GM18907 (cell line): ENCODE results near the gene RAD54L.
A peak's percentile ranks its signal among the peaks of the same experiment; 100 is the strongest.

ENCODE experiments used
- ATAC-seq: cut with Tn5 transposase; IDR thresholded peaks from one replicate; pipeline ENCODE4 v1.9.1; 2021; ENCODE audit warnings: mild to moderate bottlenecking, moderate library complexity; ENCODE audit not compliant: unreplicated experiment

RAD54L gene

DNA sequence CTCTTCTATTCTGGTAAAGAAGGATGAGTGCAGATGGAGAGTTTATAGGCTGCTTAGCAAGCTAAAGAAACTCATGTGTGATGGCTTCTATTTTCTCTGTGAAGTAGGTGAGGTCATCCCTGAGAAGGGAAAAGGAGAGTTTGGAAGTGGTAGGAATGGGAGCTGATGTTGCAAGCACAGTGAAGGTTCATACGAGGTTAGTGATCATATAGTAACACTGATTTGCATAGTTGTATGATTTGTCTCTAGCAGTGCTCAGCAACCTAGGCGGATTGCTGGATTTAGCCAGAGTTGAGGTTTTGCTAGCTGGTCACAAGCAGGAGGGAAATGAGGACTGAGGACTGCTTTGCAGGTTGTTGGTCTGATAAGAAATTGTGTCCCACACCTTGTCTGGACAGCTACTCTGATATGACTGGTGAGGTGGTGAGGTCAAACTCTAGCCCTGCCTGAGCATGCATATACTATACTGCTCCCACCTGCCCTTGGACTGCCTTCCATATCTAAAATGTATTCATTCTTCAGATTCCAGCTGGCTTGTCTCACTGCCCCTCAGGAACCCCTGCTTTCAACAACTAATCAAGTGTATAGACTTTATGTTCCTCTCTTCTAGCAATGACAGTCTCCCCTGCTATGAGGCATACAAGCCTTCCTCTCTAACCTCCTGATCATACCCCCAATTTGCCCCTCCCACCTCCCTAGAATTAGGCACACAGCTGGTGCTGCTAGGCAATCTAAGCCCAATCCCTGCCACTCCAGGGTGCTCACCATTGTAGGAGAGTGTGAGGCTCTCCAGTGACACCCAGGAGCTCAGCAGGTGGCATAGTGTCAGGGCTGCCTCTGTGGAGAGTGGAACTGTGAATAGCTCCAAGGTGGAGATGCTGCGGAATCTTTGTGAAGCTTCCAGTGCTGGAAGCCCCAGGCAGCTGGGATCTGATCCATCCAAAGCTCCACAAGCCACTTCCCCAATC lies 37.3 kb downstream of the RAD54L start:
- no peak for ATAC-seq

DNA sequence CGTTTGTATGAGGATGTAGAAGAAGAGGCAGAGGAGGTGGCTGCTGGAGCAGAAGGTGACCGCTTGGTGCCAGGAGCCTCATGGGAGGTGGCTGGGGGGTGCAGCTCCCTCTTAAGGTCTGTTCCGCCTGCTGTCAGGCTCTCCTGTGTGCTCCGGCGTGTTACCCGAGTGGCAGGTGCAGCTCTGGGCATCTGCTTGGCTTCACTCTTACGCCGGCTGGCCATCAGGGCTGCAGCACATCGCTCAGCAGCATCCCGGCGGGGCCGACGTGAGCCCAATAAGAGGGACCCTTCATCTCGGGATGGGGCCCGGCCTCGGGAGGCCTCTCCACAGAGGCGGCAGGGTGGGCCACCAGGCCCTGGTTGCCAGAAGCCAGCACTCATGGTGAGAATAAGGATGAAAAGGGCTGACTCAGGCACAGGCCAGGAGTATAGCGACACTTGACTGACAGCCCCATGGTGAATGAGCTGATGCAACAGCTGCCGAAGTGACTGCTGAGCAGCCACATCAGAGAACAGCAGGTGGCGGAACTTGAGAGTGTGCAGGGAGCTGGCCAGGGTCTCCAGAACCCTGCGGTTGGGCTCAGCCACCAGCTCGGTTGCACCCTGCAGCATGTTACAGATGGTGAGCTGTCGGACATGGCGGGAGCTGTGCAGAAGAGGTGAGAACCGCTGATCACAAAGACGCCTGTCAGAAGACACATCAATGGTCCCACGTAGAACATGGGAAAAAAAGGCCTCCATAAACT lies 38.3 kb downstream of the RAD54L start:
- no peak for ATAC-seq

DNA sequence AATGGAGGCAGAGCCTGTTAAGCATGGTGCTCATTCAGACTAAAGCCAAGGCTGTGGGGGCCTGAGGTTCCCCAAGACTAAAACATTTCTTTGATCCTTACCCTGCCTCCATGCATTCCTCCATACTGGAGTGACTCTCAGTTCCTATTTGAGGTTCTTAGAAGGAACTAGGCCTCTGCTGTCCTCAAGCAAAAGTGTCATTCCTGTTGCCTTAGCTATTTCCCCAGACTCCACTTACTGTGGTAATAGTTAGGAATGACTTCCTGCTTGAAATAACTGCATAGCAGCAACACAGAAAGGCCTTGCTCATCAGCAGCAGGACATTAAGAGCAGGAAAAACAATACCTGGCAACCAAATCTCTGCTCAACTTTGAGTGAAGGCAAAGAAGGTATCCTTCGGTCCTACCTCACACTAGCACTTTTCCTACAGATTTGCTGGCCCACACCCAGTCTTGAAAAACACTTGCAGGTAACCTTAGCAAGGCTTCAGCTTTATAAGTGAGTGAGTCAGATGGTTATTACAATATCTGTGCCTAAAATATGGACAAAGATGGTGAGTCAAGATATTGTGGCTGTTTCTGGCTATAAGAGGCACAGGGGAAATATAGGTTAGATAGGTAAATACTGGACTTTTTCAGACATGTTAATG lies 41.0 kb downstream of the RAD54L start:
- ATAC-seq, result no peak

DNA sequence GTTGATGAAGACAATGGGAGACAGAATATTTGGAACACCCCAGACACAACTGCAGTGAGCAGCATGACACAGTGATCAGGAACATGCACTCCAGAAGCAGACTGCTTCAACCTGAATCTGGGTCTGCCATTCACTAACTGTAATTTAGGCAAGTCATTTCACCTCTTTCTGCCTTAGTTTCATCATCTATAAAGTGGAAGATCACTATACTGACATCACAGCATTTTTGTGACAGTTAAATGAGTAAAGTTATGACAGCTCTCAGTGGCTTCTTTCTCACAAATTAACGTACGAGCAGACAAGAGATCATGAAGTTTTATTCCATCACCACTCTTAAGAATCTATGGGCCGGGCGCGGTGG lies 41.6 kb downstream of the RAD54L start:
- ATAC-seq, result no peak

DNA sequence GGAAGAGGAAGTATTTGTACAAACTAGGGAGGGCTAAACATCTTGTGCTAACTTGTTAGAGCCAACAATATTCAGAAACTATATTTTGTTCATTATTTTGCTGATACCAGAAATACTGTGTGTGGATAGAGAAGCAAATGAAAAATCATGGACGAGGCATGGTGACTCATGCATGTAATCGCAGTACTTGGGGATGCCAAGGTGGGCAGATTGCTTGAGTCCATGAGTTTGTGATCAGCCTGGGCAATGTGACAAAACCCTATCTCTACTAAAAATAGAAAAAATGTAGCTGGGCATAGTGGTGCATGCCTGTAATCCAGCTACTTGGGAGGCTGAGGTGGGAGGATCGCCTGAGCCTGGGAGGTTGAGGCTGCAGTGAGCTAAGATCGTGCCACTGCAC lies 42.4 kb downstream of the RAD54L start:
- ATAC-seq, result no peak

DNA sequence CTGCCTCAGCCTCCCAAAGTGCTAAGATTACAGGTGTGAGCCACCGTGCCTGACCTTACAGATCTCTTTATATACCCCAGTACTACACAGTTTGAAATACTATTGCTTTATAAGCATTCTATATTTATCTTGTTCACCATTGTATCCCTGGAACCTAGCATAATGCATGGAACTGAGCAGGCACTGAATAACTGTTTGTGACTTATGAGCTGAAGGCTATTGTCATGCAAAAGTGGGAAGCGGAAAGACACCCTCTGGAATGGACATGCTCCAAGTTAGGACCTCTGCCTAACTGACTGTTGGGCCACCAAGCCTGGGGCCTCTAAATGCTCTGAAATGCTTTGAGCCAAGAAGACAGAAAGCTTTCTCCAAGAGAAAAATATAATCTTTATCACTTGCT lies 47.7 kb downstream of the RAD54L start:
- ATAC-seq, result no peak

DNA sequence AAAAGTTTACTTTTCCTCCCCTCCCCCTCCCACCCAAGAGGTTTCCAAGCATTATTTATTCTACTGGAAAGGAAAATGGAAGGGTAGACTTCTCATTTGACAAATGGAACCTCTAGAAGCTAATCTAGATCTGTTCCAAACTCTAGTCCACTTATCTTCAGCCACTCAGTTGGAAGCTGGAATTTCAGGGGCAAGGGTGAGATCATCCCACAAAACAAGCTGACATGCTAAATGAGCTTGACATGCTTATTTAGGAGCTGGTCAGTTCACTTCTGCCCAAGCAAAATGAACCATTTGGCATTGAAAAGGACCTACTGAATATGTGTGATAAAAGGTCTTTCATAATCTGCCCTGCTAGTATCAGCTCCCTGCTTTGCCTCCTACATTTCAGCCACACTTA lies 50.8 kb downstream of the RAD54L start:
- no peak for ATAC-seq

DNA sequence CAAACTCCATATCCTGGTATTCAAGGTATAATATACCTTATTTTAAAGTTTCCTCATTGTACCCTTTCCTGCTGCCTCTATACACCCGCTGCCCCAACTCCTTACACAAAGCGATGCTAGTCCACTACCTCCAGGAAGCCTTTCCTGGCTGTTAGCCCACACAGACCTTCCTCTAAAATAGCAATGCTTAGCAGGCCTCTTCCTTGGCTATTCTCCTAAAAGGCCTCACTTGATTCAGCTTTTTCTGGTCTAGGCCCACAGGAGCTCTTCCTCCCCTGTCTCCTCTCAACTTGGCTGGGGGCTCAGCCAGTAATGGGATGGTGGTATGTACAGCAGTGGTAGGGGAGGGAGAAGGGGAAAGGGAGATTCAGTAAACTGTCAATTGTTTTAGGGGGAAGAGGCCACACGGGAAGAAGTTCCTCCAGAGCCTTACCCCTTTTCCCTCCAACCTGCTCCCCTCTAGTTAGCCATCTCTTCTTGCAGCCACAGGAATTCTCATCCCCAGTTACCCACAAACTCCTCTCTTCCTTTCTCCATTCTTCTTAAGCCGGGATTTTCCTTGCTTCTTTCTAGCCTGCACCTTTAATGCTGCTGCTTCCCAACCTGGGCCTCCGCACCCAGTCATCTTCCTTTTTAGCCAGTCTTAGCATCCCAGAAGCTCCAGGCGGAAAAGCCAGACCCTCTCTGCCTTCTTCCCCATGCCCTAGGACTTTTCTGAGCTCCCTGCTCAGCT lies 53.3 kb downstream of the RAD54L start:
- ATAC-seq, result no peak

DNA sequence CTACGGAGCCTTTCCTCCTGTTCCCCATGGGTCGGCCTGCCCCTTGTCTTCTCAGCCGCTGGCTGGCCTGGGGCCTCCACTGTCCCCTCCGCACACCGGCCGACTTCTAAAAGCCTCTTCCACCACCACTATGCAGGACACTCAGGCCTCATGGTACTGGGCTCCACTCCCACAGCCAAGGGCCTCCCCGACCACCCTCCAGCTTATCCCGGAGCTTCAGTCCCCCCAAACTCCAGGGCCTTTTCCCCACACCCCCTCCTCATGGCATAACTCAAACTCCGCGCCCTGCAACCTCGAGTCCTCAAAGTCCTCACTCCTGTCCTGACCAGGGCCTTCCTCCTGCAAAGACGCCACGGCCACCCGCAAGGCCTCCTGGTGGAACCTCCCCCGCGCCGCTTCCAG lies 53.8 kb downstream of the RAD54L start:
- ATAC-seq, result no peak

DNA sequence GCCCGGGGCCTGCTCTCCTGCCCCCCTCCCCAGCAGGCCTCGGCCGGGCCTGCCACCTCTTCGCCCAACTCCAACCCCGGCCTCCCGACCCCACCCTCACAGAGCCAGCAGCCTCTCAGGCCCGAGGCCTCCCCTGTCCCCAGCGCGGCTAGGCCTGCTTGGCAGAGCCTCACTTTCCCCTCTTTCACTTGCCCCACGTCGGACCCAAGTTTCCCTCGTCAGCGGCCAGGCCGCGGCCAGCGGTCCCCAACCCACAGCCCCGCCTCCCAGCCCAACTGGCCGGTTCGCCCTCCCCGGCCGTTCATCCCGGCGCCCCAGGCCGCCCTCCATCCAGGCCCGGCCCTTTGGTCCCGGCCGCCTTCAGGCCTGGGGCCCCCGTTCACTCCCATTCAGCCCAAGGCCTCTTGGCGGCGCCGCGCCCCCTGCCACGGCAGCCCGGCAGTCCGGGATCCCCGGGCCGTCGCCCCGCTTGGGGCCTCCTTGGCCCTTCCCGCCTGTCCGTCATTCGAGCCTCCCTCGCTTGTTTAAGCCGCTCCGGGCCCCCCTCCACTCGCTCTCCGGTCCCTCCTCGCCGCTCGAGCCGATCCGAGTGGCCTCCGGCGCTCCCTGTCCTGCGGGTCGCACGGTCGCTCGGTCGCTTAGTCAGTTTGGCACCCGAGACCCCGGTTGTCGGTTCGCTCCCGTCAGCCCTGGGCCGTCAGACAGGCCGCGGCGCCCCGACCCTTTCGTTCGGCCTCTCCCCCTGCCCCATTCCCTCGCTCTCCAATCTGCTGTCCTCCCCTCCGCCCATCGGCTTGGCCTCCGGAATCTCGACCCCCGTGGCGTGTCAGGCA lies 54.5 kb downstream of the RAD54L start:
- ATAC-seq, result peak; percentile 35

DNA sequence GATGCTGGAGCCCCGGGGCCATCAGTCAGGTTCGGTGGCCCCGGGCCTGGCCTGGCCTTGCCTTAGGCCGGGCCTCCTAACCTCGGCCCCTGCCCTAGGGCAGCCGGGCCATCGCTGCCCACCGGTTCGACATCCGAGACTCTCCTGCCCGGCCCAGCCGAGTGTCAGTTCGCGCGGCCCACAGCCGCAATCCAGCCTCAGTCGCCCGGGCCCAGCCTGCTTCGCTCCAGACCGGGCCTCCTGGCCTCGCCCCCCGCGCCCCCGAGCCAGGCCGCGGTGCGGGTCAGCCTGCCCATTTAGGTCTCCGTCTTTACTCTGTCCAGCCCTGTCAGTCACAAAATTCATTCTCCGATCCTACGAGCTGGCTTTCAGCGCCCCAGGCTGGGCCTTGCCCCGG lies 55.1 kb downstream of the RAD54L start:
- peak; percentile 19 for ATAC-seq

DNA sequence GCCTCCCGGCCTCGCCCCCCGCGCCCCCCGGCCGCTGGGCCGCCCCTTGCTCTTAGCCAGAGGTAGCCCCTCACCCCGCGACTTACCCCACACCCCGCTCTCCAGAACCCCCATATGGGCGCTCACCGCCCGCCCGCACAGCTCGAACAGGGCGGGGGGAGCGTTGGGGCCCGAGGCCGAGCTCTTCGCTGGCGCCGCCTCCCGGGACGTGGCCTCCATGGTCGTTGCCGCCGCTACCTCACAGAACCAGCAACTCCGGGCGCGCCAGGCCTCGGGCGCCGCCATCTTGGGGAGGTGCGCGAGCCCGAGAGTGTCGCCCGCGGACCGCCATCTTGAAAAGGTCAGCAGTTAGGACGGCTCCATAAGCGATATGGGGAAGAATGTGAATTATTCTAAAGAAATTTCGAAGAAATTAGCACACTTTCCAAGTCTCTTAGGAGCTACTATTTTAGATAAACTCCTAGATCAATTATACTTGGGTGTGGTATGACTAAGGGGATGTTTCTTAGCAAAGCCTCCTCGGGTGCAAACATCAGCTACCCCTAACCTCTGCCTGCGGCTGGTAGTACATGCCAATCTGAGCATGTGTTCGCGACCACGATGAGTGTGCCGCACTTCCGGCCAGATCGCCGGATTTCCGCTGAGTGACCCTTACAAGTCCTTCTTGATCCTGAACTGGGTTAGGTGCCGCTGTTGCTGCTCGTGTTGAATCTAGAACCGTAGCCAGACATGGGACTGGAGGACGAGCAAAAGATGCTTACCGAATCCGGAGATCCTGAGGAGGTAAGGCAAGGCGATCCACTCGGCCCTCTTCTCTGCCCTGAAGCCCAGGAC lies 55.7 kb downstream of the RAD54L start, which contains the start of the genes LRRC41 and UQCRH:
TSS of gene LRRC41 (minus strand) at position 579 of the 834 bp plus-strand sequence. CDS start at position 285, 294 bp downstream.
TSS of gene UQCRH (plus strand) at position 661 of the 834 bp plus-strand sequence. CDS start at position 730, 69 bp downstream.
- peak; percentile 83 for ATAC-seq

DNA sequence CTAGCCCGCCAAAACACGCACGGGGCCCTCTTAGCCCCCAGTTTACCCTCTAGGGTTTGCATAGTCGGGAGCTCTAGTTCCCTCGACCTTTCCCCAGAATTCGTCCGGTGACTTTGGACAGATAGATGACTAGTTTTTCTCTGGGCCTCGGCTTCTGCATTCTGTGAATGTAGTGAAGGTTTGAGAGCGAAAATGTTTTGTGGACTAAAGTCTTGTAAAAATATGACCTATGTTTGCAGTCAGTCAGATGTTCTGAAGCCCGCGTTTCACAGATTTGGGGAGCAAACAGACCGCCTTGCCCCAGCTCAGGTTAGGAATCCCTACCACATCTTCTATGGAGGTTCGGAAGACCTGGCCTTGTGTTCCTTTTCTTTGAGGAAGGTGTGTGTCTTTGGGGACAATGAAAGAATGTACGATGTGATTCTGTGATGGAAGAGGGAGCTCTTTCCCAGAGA lies 56.3 kb downstream of the RAD54L start:
- ATAC-seq, result no peak

DNA sequence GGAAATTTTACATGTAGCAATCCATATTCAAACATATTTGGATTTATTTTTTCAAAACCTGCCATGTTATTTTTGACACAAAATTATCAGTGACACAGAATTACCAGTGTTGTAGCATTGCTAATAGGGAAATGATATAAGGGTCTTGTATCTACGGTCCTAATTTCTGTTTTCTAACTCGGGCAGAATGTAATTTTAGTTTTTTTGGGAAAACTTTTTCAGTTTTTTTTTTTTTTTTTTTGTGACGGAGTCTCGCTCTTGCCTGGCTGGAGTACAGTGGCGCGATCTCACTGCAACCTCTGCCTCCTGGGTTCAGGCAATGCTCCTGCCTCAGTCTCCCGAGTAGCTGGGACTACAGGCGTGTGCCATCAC lies 58.6 kb downstream of the RAD54L start:
- no peak for ATAC-seq

DNA sequence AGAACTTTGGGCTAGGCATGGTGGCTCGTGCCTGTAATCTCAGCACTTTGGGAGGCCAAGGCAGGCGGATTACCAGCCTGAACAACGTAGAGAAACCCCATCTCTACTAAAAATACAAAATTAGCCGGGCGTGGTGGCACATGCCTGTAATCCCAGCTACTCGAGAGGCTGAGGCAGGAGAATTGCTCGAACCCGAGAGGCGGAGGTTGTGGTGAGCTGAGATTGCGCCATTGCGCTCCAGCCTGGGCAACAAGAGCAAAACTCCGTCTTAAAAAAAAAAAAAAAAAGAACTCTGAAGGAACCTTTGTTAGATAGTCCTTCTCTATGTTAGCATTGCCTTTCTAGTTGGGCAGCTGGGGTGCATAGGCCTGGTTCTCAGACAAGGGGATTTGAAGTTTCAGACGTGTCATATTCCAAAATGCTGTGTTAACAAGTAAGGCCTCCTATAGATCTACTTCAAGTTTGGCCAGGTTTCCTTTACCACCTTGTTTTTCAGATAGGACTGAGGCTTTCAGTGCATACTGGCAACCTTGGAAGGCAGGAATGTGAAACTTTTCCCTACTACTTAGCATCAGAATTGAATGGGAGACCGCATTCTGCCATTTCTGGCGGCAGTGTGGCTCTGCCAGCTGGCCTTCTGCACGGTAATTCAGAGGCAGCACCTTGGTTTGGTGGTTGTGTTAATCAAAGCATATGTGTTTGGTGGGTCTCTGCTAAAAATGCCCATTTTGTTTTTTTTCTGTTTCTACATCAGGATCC lies 62.0 kb downstream of the RAD54L start:
- no peak for ATAC-seq

DNA sequence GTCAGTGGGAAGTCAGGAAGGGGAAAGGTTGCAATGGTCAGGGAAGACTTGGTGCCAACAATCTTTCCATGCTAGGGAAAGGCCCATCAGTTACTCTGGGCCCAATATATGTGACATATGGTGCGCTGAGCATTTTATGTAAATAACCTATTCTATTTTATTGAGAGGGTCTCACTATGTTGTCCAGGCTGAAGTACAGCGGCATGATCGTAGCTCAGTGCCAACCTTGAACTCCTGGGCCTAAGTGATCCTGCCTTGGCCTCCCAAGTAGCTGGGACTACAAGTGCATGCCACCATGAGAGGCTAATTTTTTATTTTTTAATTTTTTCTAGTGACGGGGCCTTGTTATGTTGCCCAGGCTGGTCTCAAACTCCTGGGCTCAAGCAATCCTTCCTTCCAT lies 62.8 kb downstream of the RAD54L start:
- no peak for ATAC-seq

DNA sequence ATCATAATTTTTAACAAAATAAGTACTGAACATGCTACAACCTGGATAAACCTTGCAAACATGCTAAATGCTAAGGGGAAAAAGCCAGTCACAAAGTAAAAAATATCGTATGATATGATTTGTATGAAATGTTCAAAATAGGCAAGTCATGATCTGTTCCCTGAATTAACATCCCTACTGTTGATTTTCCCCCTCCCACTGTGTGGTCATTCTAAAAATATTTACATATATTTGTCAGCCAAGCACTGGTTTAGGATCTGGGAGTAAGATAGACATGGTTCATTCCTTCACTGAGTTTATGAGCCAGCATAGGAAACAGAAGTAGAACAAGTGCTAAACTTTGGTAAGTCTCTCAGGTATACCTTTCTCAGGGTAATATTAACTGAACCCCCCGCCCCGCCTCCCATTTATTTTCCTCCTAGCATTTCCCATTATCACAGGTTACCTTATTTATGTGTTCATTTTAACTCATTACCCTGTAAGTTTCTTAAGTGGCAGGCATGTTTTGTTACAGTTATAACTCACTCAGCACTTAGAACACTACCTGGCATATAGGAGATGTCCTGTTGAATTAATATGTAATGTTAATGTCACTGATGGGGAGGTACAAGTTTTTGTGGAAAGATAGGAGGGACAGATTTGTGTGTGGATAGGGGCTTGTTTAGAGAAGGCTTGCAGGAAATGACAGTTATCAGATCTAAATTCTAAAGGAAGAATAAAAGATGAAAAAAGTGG lies 68.3 kb downstream of the RAD54L start:
- ATAC-seq, result no peak
